Neural cell (in vitro differentiated cells): ENCODE measurements around the gene VOPP1. TPM values are rescaled to one million over a fixed set of nuclear protein-coding genes. Genes with fewer than 3 reads are reported as not detected.
"Not testable (repeated sequence)": the region's sequence is repeated elsewhere in the genome, so short reads cannot be mapped to it uniquely, and the experiment has no call there.

Source experiments
- H2AFZ ChIP-seq: fragments of 200-600, 300-800 bp; sonication (generic), shearing (Covaris generic); 2 replicates; pipeline ENCODE4 v1.6.0; 2014; ENCODE audit warnings: low read depth, mild to moderate bottlenecking, antibody characterized with exemption, low read length, moderate library complexity
- H3F3A ChIP-seq: fragments of 200-600 bp; shearing (Covaris generic); 2 replicates; pipeline ENCODE4 v1.6.1; 2016; ENCODE audit warnings: mild to moderate bottlenecking, moderate library complexity, mixed read lengths, antibody characterized with exemption, low read length; ENCODE audit not compliant: insufficient read depth, poor library complexity, severe bottlenecking
- H3K27ac ChIP-seq: fragments of 200-600, 300-800 bp; sonication (generic), shearing (Covaris generic); 2 replicates; pipeline ENCODE4 v1.5.1; 2014; ENCODE audit warnings: mild to moderate bottlenecking, low read length, moderate library complexity
- H3K27me3 ChIP-seq: fragments of 300-800, 200-600 bp; sonication (generic), shearing (Covaris generic); 2 replicates; pipeline ENCODE4 v1.6.0; 2014; ENCODE audit warnings: mild to moderate bottlenecking, low read depth, low read length, moderate library complexity; ENCODE audit not compliant: insufficient read depth
- H3K36me3 ChIP-seq: fragments of 300-800, 200-600 bp; sonication (generic), shearing (Covaris generic); 2 replicates; pipeline ENCODE4 v1.5.1; 2014; ENCODE audit warnings: mild to moderate bottlenecking, antibody characterized with exemption, low read length, moderate library complexity; ENCODE audit not compliant: insufficient read depth
- H3K4me2 ChIP-seq: fragments of 300-800, 200-600 bp; sonication (generic), shearing (Covaris generic); 2 replicates; pipeline ENCODE4 v1.6.0; 2014; ENCODE audit warnings: mild to moderate bottlenecking, low read length
- H3K4me3 ChIP-seq: fragments of 300-800, 200-600 bp; sonication (generic), shearing (Covaris generic); 2 replicates; pipeline ENCODE4 v1.5.1; 2014; ENCODE audit warnings: mild to moderate bottlenecking, low read length, moderate library complexity
- H3K79me2 ChIP-seq: fragments of 200-600 bp; shearing (Covaris generic); replicated peaks from 2 replicates; pipeline ENCODE4 v1.6.0; 2014; ENCODE audit warnings: mild to moderate bottlenecking, low read length, moderate library complexity; ENCODE audit not compliant: insufficient read depth
- H3K9ac ChIP-seq: fragments of 300-800, 200-600 bp; sonication (generic), shearing (Covaris generic); 2 replicates; pipeline ENCODE4 v1.6.1; 2016; ENCODE audit warnings: mild to moderate bottlenecking, low read length, mixed read lengths
- H3K9me2 ChIP-seq: fragments of 200-600 bp; shearing (Covaris generic); 2 replicates; pipeline ENCODE4 v1.6.1; 2016; ENCODE audit warnings: mild to moderate bottlenecking, low read length, mixed read lengths; ENCODE audit not compliant: insufficient read depth
- H3K9me3 ChIP-seq: fragments of 200-600, 300-800 bp; sonication (generic), shearing (Covaris generic); 2 replicates; pipeline ENCODE4 v1.6.1; 2016; ENCODE audit warnings: mild to moderate bottlenecking, mixed run types, low read length, moderate library complexity, mixed read lengths
- H4K20me1 ChIP-seq: fragments of 200-600 bp; shearing (Covaris generic); 2 replicates; pipeline ENCODE4 v1.6.1; 2016; ENCODE audit warnings: mild to moderate bottlenecking, mixed run types; ENCODE audit not compliant: insufficient read depth
- EP300 ChIP-seq: fragments of 450-650 bp; conservative IDR thresholded peaks from 2 replicates; pipeline ENCODE4 v1.6.1; 2014; ENCODE audit warnings: antibody characterized with exemption, mild to moderate bottlenecking, moderate library complexity; ENCODE audit not compliant: poor library complexity, severe bottlenecking
- EZH2 ChIP-seq: fragments of 200-600, 300-800 bp; shearing (Covaris generic), sonication (generic); IDR thresholded peaks from 2 replicates; pipeline ENCODE4 v1.6.1; 2014; ENCODE audit warnings: antibody characterized with exemption, low read length, borderline replicate concordance, mild to moderate bottlenecking; ENCODE audit not compliant: insufficient read depth, poor library complexity, severe bottlenecking
- MXI1 ChIP-seq: fragments of 450-650 bp; conservative IDR thresholded peaks from 2 replicates; pipeline ENCODE4 v1.6.1; 2014; ENCODE audit warnings: antibody characterized with exemption, mild to moderate bottlenecking; ENCODE audit not compliant: poor library complexity, severe bottlenecking
- POLR2AphosphoS5 ChIP-seq: IDR thresholded peaks from 2 replicates; pipeline ENCODE4 v1.6.1; 2012
- RAD21 ChIP-seq: fragments of 450-650 bp; conservative IDR thresholded peaks from 2 replicates; pipeline ENCODE4 v1.6.1; 2014; ENCODE audit warnings: antibody characterized with exemption, mild to moderate bottlenecking, moderate library complexity
- SMC3 ChIP-seq: fragments of 450-650 bp; conservative IDR thresholded peaks from 2 replicates; pipeline ENCODE4 v1.6.1; 2014; ENCODE audit warnings: antibody characterized with exemption, mild to moderate bottlenecking, moderate library complexity; ENCODE audit not compliant: poor library complexity
- TAF1 ChIP-seq: IDR thresholded peaks from 2 replicates; pipeline ENCODE4 v1.6.1; 2012; ENCODE audit warnings: low read depth
- polyA plus RNA-seq: library from polyadenylated mRNA; depleted of rRNA; stranded (reverse); fragments of >200 nt; gene quantifications from 2 replicates; pipeline ENCODE4 v1.2.3, GENCODE V29; 2014
- TF ChIP-seq, protein P1 (sequence below): fragments of 450-650 bp; IDR thresholded peaks from 2 replicates; pipeline ENCODE4 v1.5.1; 2014; ENCODE audit warnings: antibody characterized with exemption, mild to moderate bottlenecking, moderate library complexity; ENCODE audit not compliant: poor library complexity, severe bottlenecking
- TF ChIP-seq, protein P2 (sequence below): IDR thresholded peaks from 2 replicates; pipeline ENCODE4 v1.6.1; 2012; ENCODE audit warnings: borderline replicate concordance

The VOPP1 gene
- polyA plus RNA-seq, 1 donor from 2014 or later = 85.8 TPM

DNA sequence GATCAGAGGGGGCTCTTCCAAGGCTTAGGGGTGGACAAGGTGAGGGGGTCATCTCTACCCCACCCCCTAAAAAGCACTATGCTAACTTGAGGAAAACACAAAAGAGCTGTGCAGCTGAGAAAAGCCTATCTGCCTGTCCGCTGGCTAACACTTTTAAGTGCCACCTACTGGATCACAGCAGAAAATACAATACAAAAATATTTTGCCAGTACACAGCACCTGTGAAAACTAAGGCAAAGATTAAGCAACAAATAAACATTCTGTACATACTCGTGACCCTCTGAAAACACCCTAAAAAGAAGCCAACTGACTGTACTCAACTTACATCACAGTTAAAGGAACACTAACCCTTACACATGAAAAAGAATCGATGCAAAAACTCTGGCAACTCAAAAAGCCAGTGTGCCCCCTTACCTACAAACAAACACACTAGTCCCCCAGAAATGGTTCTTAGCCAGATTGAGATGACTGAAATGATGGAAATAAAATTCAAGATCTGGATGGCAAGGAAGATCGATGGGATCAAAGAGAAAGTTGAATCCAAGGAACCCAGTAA lies 25.7 kb upstream of the VOPP1 start:
- TF ChIP-seq SMC3 = peak; percentile 68
- TF ChIP-seq, protein P1, sequence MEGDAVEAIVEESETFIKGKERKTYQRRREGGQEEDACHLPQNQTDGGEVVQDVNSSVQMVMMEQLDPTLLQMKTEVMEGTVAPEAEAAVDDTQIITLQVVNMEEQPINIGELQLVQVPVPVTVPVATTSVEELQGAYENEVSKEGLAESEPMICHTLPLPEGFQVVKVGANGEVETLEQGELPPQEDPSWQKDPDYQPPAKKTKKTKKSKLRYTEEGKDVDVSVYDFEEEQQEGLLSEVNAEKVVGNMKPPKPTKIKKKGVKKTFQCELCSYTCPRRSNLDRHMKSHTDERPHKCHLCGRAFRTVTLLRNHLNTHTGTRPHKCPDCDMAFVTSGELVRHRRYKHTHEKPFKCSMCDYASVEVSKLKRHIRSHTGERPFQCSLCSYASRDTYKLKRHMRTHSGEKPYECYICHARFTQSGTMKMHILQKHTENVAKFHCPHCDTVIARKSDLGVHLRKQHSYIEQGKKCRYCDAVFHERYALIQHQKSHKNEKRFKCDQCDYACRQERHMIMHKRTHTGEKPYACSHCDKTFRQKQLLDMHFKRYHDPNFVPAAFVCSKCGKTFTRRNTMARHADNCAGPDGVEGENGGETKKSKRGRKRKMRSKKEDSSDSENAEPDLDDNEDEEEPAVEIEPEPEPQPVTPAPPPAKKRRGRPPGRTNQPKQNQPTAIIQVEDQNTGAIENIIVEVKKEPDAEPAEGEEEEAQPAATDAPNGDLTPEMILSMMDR = peak; percentile 59

DNA sequence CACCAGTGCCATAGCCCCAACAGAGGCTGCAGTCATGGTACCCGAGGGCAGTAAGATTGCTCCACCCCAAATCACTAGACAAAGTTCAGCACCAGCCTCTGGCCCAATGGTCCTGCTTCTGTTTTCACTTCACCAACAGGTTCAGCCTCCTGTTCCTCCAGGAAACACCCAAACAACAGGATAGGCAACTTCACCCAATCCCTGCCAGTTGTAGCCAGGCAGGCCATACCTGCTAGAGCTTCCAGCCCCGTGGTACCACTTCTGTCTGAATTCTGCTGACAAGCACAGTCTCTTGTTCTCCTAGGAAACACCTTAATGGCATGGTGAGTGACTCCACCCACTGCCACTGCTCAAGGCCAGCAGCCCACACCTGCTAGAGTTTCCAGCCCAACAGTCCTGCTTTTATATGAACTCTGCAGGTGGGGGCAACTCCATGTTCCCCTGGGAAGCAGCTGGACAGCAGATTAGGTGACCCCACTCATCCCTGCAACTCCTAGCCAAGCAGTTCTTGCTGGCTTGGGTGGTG lies 25.0 kb upstream of the VOPP1 start:
- not testable (repeated sequence) for H3K9ac ChIP-seq, H3K4me2 ChIP-seq, H4K20me1 ChIP-seq, H3K27me3 ChIP-seq, H3K27ac ChIP-seq, H3K79me2 ChIP-seq, H3F3A ChIP-seq, H3K4me3 ChIP-seq, H3K36me3 ChIP-seq, H2AFZ ChIP-seq, H3K9me2 ChIP-seq, H3K9me3 ChIP-seq

More for the DNA sequence above, 25.7 kb upstream of the VOPP1 start:
- not testable (repeated sequence) for H3K36me3 ChIP-seq, H3K9me2 ChIP-seq, H3K9ac ChIP-seq, H4K20me1 ChIP-seq, H3K27ac ChIP-seq, H2AFZ ChIP-seq, H3F3A ChIP-seq, H3K4me3 ChIP-seq, H3K79me2 ChIP-seq, H3K9me3 ChIP-seq, H3K27me3 ChIP-seq, H3K4me2 ChIP-seq

DNA sequence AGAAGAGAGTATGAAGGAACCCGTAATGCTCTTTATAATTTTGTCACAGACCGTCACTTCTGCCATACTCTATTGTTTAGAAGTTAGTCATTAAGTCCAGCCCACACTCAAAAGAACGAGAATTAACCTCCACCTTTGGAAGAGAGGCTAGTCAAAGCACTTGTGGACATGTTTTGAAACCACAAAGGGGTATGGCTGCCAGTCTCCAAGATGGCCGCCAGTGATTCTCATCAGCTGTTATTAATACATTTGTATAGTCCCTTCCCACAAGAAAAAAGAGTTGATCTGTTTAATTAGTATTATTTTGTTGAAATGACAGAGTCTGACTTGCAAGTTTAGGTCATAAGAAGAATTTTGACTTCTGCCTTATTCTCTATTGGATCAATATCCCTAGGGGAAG lies 23.2 kb upstream of the VOPP1 start:
- Histone ChIP-seq H3K79me2 (no peaks in the 10 kb centered on the region), H3K4me3 (no peak overlapping the region), H3K9ac (no peak overlapping the region), H3K36me3 (no peaks in the 10 kb centered on the region), H4K20me1 (no peaks in the 10 kb centered on the region), H2AFZ (no peak overlapping the region), H3K9me2 (no peaks in the 10 kb centered on the region), H3K4me2 (no peak overlapping the region), H3K9me3 (no peaks in the 10 kb centered on the region), H3F3A (no peaks in the 10 kb centered on the region), H3K27me3 (no peaks in the 10 kb centered on the region), H3K27ac (no peak overlapping the region)
- TF ChIP-seq EZH2 = no peak
- TF ChIP-seq, protein P1 = no peak
- TF ChIP-seq TAF1 = no peak
- TF ChIP-seq EP300 = no peak
- no peak for TF ChIP-seq POLR2AphosphoS5
- TF ChIP-seq MXI1 = no peak
- no peak for TF ChIP-seq SMC3
- TF ChIP-seq RAD21 = no peak
- TF ChIP-seq, protein P2, sequence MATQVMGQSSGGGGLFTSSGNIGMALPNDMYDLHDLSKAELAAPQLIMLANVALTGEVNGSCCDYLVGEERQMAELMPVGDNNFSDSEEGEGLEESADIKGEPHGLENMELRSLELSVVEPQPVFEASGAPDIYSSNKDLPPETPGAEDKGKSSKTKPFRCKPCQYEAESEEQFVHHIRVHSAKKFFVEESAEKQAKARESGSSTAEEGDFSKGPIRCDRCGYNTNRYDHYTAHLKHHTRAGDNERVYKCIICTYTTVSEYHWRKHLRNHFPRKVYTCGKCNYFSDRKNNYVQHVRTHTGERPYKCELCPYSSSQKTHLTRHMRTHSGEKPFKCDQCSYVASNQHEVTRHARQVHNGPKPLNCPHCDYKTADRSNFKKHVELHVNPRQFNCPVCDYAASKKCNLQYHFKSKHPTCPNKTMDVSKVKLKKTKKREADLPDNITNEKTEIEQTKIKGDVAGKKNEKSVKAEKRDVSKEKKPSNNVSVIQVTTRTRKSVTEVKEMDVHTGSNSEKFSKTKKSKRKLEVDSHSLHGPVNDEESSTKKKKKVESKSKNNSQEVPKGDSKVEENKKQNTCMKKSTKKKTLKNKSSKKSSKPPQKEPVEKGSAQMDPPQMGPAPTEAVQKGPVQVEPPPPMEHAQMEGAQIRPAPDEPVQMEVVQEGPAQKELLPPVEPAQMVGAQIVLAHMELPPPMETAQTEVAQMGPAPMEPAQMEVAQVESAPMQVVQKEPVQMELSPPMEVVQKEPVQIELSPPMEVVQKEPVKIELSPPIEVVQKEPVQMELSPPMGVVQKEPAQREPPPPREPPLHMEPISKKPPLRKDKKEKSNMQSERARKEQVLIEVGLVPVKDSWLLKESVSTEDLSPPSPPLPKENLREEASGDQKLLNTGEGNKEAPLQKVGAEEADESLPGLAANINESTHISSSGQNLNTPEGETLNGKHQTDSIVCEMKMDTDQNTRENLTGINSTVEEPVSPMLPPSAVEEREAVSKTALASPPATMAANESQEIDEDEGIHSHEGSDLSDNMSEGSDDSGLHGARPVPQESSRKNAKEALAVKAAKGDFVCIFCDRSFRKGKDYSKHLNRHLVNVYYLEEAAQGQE = no peak
